NB4 (cell line): ENCODE measurements around the gene OR3A2.

Experiments
- POLR2A ChIP-seq: IDR thresholded peaks from 2 replicates; pipeline ENCODE4 v1.6.1; 2011; ENCODE audit warnings: mild to moderate bottlenecking; ENCODE audit not compliant: insufficient read length; ENCODE audit errors: extremely low read depth
- TF ChIP-seq, protein P1 (sequence below): IDR thresholded peaks from one replicate; pipeline ENCODE4 v1.5.1; 2012; ENCODE audit warnings: low read depth, low read length

DNA sequence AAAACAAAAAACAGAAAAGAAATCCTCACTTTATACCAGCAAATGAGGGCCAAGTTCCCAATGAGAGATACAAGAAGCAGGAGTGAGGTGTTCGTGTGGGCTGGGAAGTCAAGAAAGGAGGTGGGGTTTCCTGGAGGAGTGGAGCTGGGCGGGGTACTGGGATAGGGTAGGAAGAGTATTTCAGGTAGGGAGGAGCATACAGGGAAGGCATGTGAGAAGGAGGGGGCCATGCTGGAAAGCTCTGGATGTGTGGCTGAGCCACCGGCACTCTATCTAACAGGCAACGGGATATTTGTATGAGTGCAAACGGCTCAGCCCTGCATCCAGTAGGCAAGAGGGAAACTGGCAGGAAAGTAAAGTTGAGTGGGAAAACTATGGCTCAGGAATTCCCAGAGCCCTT, 4.2 kb downstream of the OR3A2 start:
- TF ChIP-seq, protein P1, sequence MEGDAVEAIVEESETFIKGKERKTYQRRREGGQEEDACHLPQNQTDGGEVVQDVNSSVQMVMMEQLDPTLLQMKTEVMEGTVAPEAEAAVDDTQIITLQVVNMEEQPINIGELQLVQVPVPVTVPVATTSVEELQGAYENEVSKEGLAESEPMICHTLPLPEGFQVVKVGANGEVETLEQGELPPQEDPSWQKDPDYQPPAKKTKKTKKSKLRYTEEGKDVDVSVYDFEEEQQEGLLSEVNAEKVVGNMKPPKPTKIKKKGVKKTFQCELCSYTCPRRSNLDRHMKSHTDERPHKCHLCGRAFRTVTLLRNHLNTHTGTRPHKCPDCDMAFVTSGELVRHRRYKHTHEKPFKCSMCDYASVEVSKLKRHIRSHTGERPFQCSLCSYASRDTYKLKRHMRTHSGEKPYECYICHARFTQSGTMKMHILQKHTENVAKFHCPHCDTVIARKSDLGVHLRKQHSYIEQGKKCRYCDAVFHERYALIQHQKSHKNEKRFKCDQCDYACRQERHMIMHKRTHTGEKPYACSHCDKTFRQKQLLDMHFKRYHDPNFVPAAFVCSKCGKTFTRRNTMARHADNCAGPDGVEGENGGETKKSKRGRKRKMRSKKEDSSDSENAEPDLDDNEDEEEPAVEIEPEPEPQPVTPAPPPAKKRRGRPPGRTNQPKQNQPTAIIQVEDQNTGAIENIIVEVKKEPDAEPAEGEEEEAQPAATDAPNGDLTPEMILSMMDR: no peak
- no peak for TF ChIP-seq POLR2A
